ENCODE measurements around the gene PAGE5.

PAGE5 gene

GRCh38 chrX:55220119-55220794 is at the start of gene PAGE5:
PAGE5 (plus strand) TSS chrX:55220346; CDS start chrX:55221383, 1,037 bp downstream.
- DNase-seq = no peak

- DNase-seq = no peak
Measured at GRCh38 chrX:55187281-55187680, 32.9 kb upstream of the PAGE5 start.

- DNase-seq = no peak
Measured at GRCh38 chrX:55196688-55197087, 23.5 kb upstream of the PAGE5 start.

GRCh38 chrX:55201930-55202579 is 18.1 kb upstream of the PAGE5 start:
- DNase-seq = no peak

GRCh38 chrX:55206162-55206941 is 13.8 kb upstream of the PAGE5 start:
- DNase-seq = no peak

GRCh38 chrX:55210931-55211677 is 9.0 kb upstream of the PAGE5 start:
- DNase-seq = no peak

- DNase-seq = no peak
Measured at GRCh38 chrX:55213381-55213780, 6.8 kb upstream of the PAGE5 start.

- no peak for DNase-seq
Measured at GRCh38 chrX:55240788-55241340, 20.7 kb downstream of the PAGE5 start.

- DNase-seq = no peak
Measured at GRCh38 chrX:55253528-55253927, 33.4 kb downstream of the PAGE5 start.

- no peak for DNase-seq
Measured at GRCh38 chrX:55260806-55261205, 40.7 kb downstream of the PAGE5 start.

- no peak for DNase-seq
Measured at GRCh38 chrX:55264816-55265215, 44.7 kb downstream of the PAGE5 start, which contains the start of gene PAGE3. PAGE3 (minus strand) TSS chrX:55264916; CDS start chrX:55263903, 1,013 bp downstream.

Data from suppressor macrophage treated with lipopolysaccharide for 4 hours (primary cell).